Endothelial cell (in vitro differentiated cells): ENCODE data around the gene PLBD1. TPM values are rescaled to one million over a fixed set of nuclear protein-coding genes. Genes with fewer than 3 reads are reported as not detected.

Experiments used
- DNase-seq: peaks from one replicate; pipeline ENCODE4 v3.0.0; 2021; ENCODE audit warnings: low spot score
- H3K27ac Mint-ChIP-seq: one replicate; pipeline ENCODE4 v1.8.0; 2021; ENCODE audit warnings: mixed read lengths, inconsistent platforms; ENCODE audit not compliant: unreplicated experiment
- H3K27me3 Mint-ChIP-seq: one replicate; pipeline ENCODE4 v1.8.0; 2021; ENCODE audit warnings: mild to moderate bottlenecking, moderate library complexity, mixed read lengths, inconsistent platforms; ENCODE audit not compliant: unreplicated experiment
- H3K36me3 Mint-ChIP-seq: one replicate; pipeline ENCODE4 v1.8.0; 2021; ENCODE audit warnings: mild to moderate bottlenecking, low read depth, mixed read lengths, inconsistent platforms; ENCODE audit not compliant: unreplicated experiment
- H3K4me1 Mint-ChIP-seq: one replicate; pipeline ENCODE4 v1.8.0; 2021; ENCODE audit warnings: mild to moderate bottlenecking, mixed read lengths, inconsistent platforms; ENCODE audit not compliant: unreplicated experiment
- H3K4me3 Mint-ChIP-seq: one replicate; pipeline ENCODE4 v1.8.0; 2021; ENCODE audit warnings: mild to moderate bottlenecking, mixed read lengths, inconsistent platforms; ENCODE audit not compliant: unreplicated experiment
- H3K9me3 Mint-ChIP-seq: one replicate; pipeline ENCODE4 v1.8.0; 2021; ENCODE audit warnings: mixed read lengths, inconsistent platforms; ENCODE audit not compliant: unreplicated experiment
- CTCF ChIP-seq: fragments of 200-600 bp; sonication (generic); IDR thresholded peaks from one replicate; pipeline ENCODE4 v1.5.0; 2021; ENCODE audit warnings: antibody characterized with exemption; ENCODE audit not compliant: unreplicated experiment
- total RNA-seq: library from RNA; stranded (reverse); fragmentation: NEBNext Ultra II Directional; extraction: Animal tissue kit (Norgen Biotek cat#: 25700); gene quantifications from one replicate; pipeline ENCODE4 v1.2.1, GENCODE V29; 2021; ENCODE audit not compliant: unreplicated experiment

Gene PLBD1
- total RNA-seq, 1 donor from 2014 or later, result 21.2 TPM

DNA sequence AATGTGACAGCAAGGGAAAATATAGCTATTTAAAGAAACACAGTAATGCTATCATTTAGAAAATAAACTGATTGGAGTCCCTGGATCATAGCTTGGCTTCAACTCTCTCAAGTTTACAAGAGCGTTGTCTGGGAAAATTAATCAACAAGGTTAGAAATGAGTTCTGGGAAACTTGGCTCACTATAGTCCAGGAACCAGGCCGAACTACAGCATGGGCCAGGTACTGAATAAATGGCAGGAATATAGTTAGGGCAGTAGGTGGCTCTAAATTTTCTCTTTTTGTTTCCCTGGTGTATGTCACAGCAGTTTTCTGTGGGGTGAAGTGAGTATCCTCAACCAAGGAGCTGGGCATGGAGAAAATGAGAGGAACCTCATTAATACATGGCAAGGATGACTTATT lies 72.4 kb downstream of the PLBD1 start:
- no peak for DNase-seq
- peaks cover 45% of the 10 kb centered on the region for H3K36me3 Mint-ChIP-seq
- no peak overlapping the region for H3K27ac Mint-ChIP-seq
- H3K4me1 Mint-ChIP-seq, result no peaks in the 10 kb centered on the region
- no peak for TF ChIP-seq CTCF
- peaks cover 14% of the 10 kb centered on the region for H3K27me3 Mint-ChIP-seq
- H3K4me3 Mint-ChIP-seq, result no peak overlapping the region
- no peaks in the 10 kb centered on the region for H3K9me3 Mint-ChIP-seq

DNA sequence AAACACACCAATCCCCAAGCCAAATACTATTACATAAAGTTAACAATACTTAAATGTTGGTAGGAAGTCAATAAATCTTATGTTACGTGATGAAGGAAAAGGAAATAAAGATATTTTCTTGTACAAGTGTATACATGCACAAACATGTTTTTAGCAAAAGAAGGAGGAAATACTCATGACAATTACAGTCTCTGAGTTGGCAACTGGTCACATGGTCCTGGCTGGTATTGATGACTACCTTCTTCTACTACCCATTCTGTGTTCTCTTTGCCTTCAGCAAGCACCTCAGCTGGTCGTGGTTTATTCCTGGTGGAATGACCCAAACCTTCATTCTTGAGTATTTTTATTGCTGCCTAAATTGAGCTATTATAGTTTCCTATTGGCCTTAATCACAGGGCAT lies 84.8 kb downstream of the PLBD1 start:
- H3K36me3 Mint-ChIP-seq, result peaks cover 45% of the 10 kb centered on the region
- DNase-seq, result no peak
- H3K27me3 Mint-ChIP-seq, result peaks cover 6% of the 10 kb centered on the region
- H3K9me3 Mint-ChIP-seq, result no peaks in the 10 kb centered on the region
- no peaks in the 10 kb centered on the region for H3K4me1 Mint-ChIP-seq
- peak overlapping the region; percentile 35 for H3K4me3 Mint-ChIP-seq
- H3K27ac Mint-ChIP-seq, result no peak overlapping the region
- TF ChIP-seq CTCF, result no peak

- no peak for DNase-seq
- no peaks in the 10 kb centered on the region for H3K4me1 Mint-ChIP-seq
- H3K27me3 Mint-ChIP-seq, result peaks cover 6% of the 10 kb centered on the region
- no peaks in the 10 kb centered on the region for H3K9me3 Mint-ChIP-seq
- peaks cover 40% of the 10 kb centered on the region for H3K36me3 Mint-ChIP-seq
- H3K4me3 Mint-ChIP-seq, result peak overlapping the region; percentile 15
- H3K27ac Mint-ChIP-seq, result no peak overlapping the region
- no peak for TF ChIP-seq CTCF
Measured at GRCh38 chr12:14482361-14482760, 85.3 kb downstream of the PLBD1 start.

DNA sequence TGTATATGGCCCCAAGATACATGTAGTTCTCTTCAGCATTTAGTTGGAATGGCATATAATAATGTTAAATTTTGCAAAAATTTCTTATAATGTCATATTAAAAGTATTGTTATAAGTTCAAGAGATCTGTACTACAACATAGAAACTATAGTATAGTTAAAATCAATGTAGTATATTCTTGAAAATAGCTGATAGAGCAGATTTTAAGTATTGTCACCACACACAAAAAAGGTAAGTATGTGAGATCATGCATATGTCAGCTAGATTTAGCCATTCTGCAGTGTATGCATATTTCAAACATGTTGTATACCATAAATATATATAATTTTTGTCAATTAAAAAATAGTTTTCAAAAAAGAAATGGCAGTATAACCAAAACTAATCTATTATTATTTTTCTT lies 86.5 kb downstream of the PLBD1 start:
- no peaks in the 10 kb centered on the region for H3K4me1 Mint-ChIP-seq
- H3K9me3 Mint-ChIP-seq, result no peaks in the 10 kb centered on the region
- peaks cover 30% of the 10 kb centered on the region for H3K36me3 Mint-ChIP-seq
- no peak for TF ChIP-seq CTCF
- no peak overlapping the region for H3K4me3 Mint-ChIP-seq
- DNase-seq, result no peak
- H3K27me3 Mint-ChIP-seq, result peaks cover 3% of the 10 kb centered on the region
- H3K27ac Mint-ChIP-seq, result no peak overlapping the region

DNA sequence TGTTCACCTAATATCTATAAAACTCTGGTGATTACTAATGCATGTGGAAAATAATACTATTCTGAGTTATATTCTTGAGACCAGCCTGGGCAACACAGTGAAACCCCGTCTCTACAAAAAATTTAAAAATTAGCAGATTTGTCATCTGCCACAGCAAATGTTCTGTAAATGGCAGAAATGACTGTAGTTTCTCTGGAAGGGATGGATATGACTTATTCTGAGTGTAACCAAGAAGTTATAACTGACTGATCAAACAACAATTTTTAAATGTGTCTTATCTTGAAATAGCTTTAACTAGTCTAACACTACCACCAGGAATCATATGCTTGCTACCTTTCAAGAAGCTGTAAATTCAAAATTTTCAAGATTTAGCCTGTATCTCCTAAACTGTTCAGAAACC lies 88.7 kb downstream of the PLBD1 start:
- no peaks in the 10 kb centered on the region for H3K4me1 Mint-ChIP-seq

More for the DNA sequence above, 88.7 kb downstream of the PLBD1 start:
- TF ChIP-seq CTCF, result no peak
- DNase-seq, result no peak
- H3K9me3 Mint-ChIP-seq, result no peaks in the 10 kb centered on the region
- no peak overlapping the region for H3K4me3 Mint-ChIP-seq
- H3K27ac Mint-ChIP-seq, result no peak overlapping the region
- H3K36me3 Mint-ChIP-seq, result peaks cover 35% of the 10 kb centered on the region
- peaks cover 3% of the 10 kb centered on the region for H3K27me3 Mint-ChIP-seq
